EL (cell line): ENCODE data around the gene CMTM3.
"Not testable (repeated sequence)": the region's sequence is repeated elsewhere in the genome, so short reads cannot be mapped to it uniquely, and the experiment has no call there.

Experiments used
- DNase-seq: peaks from one replicate; pipeline ENCODE4 v3.0.0-alpha.2; 2016

The CMTM3 gene, protein sequence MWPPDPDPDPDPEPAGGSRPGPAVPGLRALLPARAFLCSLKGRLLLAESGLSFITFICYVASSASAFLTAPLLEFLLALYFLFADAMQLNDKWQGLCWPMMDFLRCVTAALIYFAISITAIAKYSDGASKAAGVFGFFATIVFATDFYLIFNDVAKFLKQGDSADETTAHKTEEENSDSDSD

DNA sequence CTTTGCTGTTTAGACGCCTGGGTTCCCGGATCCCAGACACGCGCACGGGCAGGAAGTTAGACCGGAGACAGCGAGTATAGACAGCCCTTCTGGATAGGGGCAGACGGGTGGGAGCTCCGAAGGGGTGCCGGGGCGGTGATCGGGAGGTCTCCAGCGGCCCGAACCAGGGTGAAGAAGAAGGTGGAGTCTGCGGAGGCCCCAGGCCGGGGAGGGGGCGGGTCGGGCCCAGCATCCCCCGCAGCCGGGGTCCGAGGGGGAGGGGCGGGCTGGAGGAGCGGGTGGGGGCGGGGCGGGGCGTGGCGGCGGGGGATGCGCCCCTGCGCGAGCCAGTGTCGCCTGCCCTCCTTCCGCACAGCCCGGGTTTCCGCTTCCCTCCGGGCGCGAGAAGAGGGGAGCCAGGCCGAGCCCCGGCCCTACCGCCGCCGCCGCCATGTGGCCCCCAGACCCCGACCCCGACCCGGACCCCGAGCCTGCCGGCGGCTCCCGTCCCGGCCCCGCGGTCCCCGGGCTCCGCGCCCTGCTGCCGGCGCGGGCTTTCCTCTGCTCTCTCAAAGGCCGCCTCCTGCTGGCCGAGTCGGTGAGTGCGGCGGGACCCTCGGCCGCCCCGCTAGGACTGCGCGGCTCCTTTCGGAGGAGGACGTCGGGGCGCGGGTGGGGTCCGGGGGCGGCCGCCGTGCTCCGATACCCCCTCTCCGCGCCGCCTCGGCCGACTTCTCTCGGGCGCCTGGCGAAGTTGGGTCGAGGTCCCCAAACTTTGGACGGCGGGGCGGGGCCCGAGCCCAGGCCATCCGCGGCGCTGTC is at the start of gene CMTM3:
Gene CMTM3, plus strand, starts transcription at position 329 of the 801 bp plus-strand sequence. Its CDS starts 102 bp downstream, at position 431.
- peak; percentile 62 for DNase-seq

DNA sequence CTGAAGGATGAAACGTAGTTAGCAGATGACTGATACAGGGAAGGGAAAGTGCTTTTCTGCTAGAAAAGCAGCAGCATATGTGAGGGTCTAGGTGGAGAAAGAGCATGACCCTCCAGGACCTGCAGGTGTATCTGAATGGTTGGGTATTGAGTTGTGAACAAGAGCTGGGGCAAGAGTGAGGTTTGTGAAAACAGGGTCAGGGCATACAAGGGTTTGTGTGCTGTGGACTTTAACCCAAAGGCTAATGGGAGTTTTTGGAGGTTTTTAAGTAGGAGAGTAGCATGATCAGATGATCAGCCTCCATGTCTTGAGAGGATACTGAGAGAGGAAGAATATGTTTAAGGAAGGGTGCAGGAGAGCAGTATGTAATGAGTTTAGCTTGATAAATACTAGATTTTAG is 44.4 kb upstream of the CMTM3 start:
- DNase-seq = no peak

DNA sequence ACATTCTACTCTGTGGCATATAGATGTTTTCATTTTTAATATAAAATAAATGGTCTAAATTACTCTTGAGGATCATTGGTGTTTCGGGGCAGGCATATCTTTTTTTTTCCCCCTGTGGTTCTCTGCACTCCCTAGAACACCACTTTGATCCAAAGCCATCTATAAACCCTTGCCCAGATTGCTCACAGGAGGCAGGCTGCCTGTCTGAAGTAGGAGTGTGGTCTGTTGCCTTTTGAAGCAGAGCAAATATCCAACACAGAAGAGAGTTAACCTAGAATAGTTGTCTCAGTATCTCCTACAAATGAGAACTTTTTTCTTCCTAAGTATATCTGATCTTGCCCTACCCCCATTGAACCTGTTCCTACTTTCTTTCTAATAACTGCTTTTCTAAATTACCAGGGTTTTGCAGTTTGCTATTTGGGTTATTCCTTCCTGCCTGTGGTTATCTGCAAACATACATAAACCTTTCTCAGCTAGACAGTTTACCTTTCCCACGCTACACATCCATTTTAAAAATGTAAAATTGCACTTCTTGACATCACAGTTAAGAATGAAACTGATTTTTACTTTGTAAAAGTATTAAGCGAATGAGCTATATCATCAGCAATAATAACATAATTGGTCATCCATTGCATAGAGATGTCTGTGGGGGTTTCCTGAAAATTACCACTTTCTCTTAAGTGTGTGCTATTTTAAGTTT is 43.0 kb upstream of the CMTM3 start:
- no peak for DNase-seq

DNA sequence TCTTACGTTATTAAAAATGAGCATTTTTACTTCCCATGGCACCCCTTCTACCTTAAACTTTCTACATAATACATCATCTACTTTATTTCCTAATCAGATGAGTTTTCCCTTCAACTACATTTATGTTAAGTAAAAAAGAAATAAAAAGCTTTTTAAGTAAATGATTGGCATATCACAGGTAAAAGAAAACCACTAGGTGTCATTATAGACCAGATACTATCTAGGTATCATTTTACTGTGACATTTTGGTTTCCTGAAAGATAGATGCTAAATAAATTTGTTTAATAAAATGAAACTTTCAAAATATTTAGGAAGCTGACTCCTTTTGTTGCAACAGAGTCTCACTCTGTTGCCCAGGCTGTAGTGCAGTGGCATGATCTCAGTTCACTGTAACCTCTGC is 42.1 kb upstream of the CMTM3 start:
- DNase-seq = no peak

DNA sequence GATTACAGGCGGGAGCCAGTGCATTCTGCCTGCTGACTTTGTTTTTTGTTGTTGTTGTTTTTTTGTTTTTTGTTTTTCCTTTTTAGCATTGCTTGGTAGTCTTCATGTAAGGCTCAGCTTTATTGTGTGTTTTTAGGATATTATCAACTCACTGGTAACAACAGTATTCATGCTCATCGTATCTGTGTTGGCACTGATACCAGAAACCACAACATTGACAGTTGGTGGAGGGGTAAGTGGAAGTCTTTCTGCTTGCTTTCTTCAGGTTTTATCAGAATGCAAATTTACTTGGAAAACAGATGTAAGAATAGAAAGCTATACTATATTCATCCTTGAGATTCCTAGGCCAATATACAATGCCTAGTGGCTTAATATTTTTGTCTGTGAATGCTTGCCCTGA is 41.5 kb upstream of the CMTM3 start:
- no peak for DNase-seq

DNA sequence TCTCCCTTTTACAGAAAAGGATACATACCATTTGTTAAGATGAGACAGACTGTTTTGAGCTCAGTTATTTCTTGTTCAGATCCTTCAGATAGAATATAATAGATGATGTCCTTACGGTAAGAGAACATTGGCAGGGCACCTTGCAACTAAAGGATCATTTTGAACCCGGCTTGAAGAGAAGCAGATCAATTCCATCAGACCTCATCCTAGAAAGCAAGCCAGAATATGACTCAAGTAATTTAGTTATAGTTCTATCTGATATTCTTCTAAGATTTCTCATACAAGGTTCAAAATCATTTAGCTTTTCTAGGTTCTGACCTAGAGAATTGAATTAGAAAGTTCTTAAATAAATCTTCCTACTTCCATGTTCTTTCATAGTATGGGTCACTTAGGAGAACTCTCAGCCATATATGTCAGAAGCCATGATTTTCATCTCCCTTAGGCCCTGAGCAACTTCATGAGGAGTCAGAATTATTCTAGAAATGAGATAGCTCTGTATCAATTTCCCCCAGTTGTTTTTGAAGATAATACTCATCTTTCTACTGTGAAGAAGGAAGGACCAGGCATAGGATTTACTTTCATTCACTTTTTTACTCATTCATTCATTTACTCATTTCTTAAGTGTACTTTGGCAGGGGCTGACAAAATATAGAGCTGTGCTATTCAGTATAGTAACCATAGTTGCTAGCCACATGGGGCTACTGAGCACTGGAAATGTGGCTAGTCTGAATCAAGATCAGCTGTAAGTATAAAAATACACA is 40.8 kb upstream of the CMTM3 start:
- no peak for DNase-seq

DNA sequence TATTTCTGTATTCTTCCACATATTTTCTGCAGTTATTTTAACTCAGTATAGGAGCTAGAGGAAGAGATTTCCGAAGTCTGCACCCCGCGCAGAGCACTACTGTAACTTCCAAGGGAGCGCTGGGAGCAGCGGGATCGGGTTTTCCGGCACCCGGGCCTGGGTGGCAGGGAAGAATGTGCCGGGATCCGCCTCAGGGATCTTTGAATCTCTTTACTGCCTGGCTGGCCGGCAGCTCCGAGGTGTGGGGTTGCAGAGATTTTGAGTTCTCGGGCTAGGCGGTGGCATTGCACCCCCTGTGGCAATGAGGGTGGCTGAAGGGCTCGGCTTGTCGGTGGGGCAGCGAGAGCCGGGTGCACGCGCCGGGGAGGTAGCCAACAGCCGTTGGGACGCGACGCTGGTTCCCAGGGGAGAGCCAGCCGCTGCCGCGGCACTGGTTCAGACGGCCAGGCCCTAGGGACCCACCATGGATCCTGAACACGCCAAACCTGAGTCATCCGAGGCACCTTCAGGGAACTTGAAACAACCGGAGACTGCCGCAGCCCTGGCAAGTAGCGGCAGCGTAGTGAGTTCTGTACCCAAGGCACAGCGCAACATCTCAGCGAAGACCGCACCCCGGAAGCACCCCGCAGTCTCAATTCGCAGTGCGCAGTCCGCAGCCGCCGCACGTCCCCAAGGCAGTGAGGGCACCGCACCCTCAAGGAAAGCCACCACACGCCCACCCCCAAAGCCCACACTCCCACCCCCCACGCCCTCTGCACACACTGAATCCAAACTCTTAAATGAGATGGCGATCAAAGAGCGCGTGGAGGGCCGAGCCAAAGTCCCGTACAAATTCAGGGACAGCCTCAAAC is 38.2 kb upstream of the CMTM3 start, which contains the start of gene CMTM1:
Gene CMTM1, plus strand, starts transcription at position 389 of the 851 bp plus-strand sequence. Its CDS starts 75 bp downstream, at position 464.
- DNase-seq = no peak

DNA sequence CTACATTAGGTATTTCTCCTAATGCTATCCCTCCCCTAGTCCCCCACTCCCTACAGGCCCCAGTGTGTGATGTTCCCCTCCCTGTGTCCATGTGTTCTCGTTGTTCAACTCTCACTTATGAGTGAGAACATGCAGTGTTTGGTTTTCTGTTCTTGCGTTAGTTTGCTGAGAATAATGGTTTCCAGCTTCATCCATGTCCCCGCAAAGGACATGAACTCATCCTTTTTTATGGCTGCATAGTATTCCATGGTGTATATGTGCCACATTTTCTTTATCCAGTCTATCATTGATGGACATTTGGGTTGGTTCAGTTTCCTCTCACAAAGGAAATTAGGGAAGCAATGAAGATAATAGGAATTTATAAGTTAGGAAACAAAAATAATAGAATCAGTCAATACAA is 37.2 kb upstream of the CMTM3 start:
- DNase-seq = not testable (repeated sequence)

DNA sequence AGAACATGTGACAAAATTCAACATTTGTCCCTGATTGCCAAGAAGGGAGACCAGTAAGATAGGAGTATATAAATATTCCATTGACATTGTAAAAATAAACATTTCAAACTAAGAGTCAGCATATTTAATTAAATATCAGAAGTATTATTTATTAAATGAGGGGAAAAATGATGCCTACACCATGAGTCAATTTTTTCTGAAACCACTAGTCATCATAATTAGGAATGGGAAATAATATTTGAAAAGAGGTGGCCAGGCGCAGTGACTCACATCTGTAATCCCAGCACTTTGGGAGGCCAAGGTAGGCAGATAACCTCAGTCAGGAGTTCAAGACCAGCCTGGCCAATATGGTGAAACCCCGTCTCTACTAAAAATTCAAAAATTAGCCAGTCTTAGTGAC is 36.1 kb upstream of the CMTM3 start:
- peak; percentile 46 for DNase-seq

DNA sequence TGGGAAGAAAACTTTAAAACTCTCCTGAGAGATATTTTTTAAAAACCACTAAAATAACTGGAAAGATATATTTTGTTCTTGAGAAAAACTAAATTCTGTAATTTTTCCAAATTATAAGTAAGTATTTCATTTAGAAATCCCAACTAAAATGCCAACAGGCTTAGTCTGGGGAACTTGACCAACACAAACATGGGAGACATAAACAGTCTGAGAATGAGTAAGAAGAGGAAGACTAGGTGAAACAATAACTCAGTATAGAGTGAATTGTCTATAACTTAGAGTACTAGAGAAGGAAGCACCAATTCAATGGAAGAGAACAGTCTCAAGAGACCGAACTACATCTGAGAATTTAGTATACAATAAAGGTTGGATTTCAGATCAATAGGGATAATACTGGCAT is 35.4 kb upstream of the CMTM3 start:
- DNase-seq = peak; percentile 53

DNA sequence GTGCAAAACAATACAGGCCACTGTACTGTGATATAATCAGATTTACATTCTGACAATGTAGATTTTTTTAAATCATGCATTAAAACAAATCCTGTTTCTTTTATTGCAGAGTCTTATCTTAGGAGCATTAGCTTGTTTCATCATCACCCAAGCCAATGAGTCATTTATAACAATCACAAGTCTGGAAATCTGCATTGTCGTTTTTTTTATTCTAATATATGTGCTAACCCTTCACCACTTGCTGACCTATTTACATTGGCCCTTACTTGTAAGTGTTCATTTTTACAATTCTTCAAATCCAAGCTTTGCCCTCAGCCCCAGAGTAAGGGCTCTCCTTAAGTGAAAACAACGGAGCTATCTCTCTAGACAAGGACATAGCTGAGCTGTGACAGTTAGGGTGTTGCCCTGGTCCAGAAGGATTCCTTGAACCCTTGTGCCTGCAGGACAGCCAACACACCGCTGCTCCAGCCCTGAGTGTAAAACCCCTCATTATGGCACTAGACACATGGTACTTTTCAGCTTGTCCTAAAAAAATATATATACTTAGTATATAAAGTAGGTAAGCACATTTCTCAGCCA is 34.6 kb upstream of the CMTM3 start:
- DNase-seq = peak; percentile 57

DNA sequence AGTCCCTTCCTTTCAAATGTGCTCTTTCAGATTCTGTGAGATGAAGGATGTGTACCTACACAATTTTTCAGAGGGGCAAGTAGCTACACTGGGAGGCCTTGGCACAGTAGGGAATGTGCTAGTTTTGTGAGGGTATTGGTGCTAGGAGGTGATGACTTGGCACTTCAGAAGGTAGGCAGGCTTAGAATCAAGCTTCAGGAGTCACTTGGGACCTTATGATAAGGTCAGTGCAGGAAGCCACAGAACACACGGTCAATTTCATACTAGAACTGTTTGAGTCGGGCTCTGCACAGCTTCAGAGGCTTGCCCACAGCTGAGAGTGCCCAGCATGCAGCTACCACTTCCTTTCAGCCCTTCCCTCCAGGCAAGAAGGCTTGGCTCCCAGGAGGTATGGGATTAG is 32.1 kb upstream of the CMTM3 start:
- no peak for DNase-seq

DNA sequence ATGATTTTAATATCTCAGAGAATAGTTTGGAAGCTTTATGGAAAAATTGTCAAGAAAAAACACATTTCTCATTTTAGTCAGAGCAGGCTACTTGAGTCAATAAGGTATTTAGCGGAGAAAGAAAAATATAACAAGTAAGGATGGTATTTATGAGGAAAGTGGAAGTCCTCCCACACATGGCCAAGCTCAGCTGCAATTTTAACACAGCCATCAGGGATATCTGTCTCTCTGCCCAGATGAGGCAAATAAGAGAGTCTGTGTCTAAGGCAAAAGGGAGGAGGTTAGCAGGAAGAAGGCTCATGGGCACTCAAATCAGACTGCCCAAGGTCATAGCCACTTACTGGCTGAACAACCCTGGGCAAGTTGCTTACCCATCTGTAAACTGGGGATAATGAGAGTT is 30.4 kb upstream of the CMTM3 start:
- no peak for DNase-seq

DNA sequence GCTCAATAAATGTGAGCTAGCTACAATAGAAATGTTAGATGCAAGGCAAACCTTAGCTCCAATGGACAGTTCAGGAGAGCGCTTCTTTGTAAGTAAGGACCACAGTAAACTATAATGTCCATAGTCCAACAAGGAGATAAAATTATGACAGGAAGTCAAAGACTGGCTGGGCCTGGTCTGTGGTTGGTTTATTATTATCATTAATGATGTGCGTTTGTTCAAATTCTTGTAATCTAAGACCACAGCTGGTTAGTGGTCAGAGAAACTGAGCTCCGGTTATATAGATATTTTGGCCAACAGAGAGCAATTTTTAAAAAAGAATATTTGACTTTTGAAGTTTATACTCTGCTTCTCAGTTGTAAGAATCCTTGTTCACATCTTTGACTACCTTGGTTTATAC is 30.0 kb upstream of the CMTM3 start:
- no peak for DNase-seq

DNA sequence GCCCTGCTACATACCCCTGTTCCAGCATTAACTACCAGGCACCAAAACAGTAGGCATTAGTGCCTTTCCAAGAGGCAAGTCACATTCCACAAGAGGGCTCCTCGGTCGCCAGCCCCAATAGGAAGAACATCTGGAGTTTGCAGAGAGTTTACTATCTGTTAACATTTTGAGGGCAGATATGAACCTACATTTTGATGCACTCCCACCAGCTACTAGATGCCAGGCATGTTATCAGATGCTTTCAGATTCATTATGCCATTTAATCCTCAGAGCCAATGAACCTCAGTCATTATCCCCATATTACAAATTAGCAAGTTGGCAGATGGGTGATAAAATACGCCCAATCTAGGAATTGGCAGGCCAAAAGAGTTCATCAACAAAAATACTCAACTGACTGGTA is 29.4 kb upstream of the CMTM3 start:
- no peak for DNase-seq

DNA sequence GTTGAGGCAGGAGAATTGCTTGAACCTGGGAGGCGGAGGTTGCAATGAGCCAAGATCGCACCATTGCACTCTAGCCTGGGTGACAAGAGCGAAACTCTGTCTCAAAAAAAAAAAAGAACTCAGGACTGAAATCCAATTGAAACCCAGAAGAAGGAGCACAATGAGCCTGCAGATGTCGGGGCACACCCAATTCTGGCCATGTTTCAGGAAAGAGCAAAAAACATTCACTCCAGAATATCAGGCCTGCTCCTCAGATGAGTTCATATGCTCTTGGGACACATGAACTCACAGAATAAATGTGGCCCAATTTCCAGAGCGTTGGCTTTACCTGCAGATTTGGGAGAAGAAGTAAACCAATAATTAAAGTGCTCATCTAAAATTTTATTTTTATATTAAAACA is 28.2 kb upstream of the CMTM3 start:
- DNase-seq = no peak

DNA sequence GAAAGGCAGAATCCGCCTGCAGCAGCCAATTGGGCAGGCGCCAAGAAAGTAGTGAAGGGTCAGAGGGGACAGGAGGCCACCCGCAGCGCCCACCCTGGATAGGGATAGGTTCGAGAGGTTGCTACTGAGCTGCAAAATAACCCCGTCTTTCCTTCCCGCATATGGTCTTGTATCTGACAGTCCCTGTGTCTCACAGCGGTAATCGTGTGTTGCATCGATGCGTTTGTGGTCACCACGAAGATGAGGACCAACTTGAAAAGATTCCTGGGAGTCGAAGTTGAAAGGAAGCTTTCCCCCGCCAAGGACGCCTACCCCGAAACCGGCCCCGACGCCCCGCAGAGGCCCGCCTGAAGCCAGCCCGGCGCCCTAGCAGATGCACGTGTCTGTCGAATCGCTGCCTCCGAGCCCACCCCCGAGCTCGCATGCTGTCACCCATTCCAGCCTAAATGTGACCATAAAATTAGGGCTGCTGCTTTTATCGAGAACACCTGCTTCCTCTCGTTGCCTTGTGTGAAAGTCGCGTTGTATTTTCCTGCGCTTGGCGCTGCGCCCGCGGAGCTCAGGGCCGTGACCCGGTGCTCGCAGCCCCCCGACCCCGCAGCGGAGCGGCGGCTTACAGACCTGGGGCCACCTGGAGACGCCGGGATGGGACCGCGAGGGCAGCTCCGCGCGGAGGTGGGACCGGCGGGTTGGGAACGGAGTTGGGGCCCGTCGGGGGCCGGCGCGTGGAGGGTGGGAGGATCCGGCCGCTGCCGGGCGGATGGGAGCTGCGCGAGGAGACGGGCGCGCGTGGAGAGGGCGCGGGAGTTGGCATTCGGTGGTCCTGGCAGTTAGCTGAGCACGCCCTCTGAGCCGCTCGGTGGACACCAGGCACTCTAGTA is 25.6 kb upstream of the CMTM3 start, which contains the start of gene CMTM2:
Gene CMTM2, plus strand, starts transcription at position 813 of the 881 bp plus-strand sequence. CDS start 145 bp downstream, outside the sequence.
- DNase-seq = no peak

DNA sequence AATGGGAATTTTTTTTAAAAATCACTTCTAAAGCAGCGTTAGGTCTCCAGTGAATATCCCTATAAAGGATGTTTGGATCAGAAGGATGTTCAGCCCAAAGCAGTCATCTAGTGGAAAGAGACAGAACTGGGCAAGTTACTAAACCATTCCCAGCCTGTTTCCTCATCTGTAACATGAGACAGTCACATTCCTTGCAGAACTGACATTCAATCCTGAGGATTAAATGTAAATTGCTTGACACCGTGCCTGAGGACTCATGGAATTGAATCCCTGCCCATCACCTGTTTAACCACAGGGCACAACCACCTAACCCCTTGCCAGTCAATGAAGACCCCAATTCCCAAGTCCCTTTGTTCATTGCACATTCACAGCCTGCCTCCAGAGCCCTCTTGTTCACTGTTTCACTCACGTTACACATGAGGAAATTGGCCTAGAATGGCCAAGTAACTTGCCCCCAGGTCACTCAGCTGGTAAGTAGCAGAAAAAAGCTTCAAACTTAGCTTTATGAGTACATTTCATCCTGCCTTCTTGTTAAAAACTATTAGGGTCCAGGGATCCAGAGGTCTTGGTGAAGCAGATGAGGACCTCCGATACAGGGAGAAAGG is 23.8 kb upstream of the CMTM3 start:
- DNase-seq = peak; percentile 63

DNA sequence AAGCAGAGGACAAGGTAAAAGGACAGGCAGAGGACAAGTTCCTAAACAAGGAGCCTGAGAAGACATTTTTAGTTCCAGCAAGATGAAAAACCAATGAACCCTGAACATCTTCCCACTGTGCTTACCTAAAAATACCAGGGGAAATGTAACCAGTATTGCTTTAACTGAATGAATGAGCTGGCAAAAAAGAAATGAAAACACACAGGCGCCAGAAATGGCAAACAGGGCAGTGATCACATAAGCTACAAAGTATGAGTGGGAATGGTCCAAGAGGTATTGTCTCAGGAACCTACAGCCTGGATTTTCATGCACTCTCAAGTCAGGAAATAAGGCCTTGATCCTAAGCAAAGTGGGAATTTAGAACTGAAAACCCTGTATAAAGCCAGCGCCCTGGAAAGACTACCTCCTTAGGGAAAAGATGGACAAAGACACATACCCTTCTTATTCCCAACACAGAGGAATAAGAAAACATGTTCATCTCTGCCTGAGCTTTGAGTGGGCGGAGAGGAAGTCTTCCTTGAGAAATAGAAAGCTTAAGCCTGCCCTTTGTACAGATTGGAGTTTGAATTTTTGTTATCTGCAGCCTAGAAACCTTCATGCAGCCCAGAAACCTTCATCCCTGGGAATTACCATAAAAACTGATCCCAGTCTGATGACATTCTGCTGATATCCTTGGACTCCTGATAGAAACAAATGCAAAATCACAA is 23.1 kb upstream of the CMTM3 start:
- DNase-seq = no peak
